ENCODE measurements around the gene CUBN.

CUBN gene

GRCh38 chr10:17109046-17109445, 20.6 kb downstream of the CUBN start:
- DNase-seq (ENCODE audit: low read depth), result no peak

- no peak for DNase-seq (ENCODE audit: low read depth)
Observed at GRCh38 chr10:17106991-17107390, 22.6 kb downstream of the CUBN start.

- no peak for DNase-seq (ENCODE audit: low read depth)
Observed at GRCh38 chr10:17101910-17102266, 27.7 kb downstream of the CUBN start.

GRCh38 chr10:17101257-17101909, 28.2 kb downstream of the CUBN start:
- no peak for DNase-seq (ENCODE audit: low read depth)

GRCh38 chr10:17100586-17100985, 29.0 kb downstream of the CUBN start:
- DNase-seq (ENCODE audit: low read depth), result no peak

- no peak for DNase-seq (ENCODE audit: low read depth)
Observed at GRCh38 chr10:17098012-17098411, 31.6 kb downstream of the CUBN start.

- DNase-seq (ENCODE audit: low read depth), result no peak
Observed at GRCh38 chr10:17094844-17095243, 34.8 kb downstream of the CUBN start.

GRCh38 chr10:17092986-17093803, 36.4 kb downstream of the CUBN start:
- DNase-seq (ENCODE audit: low read depth), result no peak

- DNase-seq (ENCODE audit: low read depth), result no peak
Observed at GRCh38 chr10:17092216-17092944, 37.2 kb downstream of the CUBN start.

GRCh38 chr10:17088118-17088806, 41.3 kb downstream of the CUBN start:
- DNase-seq (ENCODE audit: low read depth), result peak; percentile 72

GRCh38 chr10:17086865-17087367, 42.7 kb downstream of the CUBN start:
- no peak for DNase-seq (ENCODE audit: low read depth)

GRCh38 chr10:17085011-17085725, 44.4 kb downstream of the CUBN start:
- DNase-seq (ENCODE audit: low read depth), result no peak

GRCh38 chr10:17084258-17084657, 45.4 kb downstream of the CUBN start:
- DNase-seq (ENCODE audit: low read depth), result no peak

- no peak for DNase-seq (ENCODE audit: low read depth)
Observed at GRCh38 chr10:17081431-17081830, 48.2 kb downstream of the CUBN start.

- no peak for DNase-seq (ENCODE audit: low read depth)
Observed at GRCh38 chr10:17077890-17078289, 51.7 kb downstream of the CUBN start.

- DNase-seq (ENCODE audit: low read depth), result peak; percentile 19
Observed at GRCh38 chr10:17077346-17077781, 52.2 kb downstream of the CUBN start.

GRCh38 chr10:17076626-17077345, 52.8 kb downstream of the CUBN start:
- DNase-seq (ENCODE audit: low read depth), result no peak

- peak; percentile 97 for DNase-seq (ENCODE audit: low read depth)
Observed at GRCh38 chr10:17075533-17076359, 53.9 kb downstream of the CUBN start.

- DNase-seq (ENCODE audit: low read depth), result peak; percentile 71
Observed at GRCh38 chr10:17074541-17074847, 55.1 kb downstream of the CUBN start.

Measured in EH (cell line).